Measurements from ENCODE around the gene GMDS. TPM values are rescaled to one million over a fixed set of nuclear protein-coding genes. Genes with fewer than 3 reads are reported as not detected.

GMDS gene
- total and polyA plus RNA-seq, 2 donors (not counting 3 experiments of a cell fraction or from before 2014, with no cell fraction given): 9.8 to 23.5 TPM

- Histone ChIP-seq H3K4me3 (replicated peaks in 1 of 3; ENCODE audit: insufficient read depth in 1 of 3, low read depth in 1 of 3, low read length in 3 of 3) (no peak overlapping the region), H4K20me1 (replicated peaks; ENCODE audit: control insufficient read depth, extremely low read depth, insufficient read depth, low read length) (no peaks in the 10 kb centered on the region), H2AFZ (ENCODE audit: low read depth, low read length) (no peak overlapping the region), H3K9ac (replicated peaks; ENCODE audit: extremely low read depth, insufficient read depth, low read length) (no peak overlapping the region), H3K9me1 (replicated peaks; ENCODE audit: control insufficient read depth, extremely low read depth, insufficient read depth, low read length) (no peaks in the 10 kb centered on the region), H3K79me2 (ENCODE audit: control insufficient read depth, insufficient read depth, low read length) (no peaks in the 10 kb centered on the region), H3K4me2 (ENCODE audit: insufficient read depth, low read length) (no peak overlapping the region), H3K4me1 (ENCODE audit: control insufficient read depth, extremely low read depth, insufficient read depth, low read length) (no peaks in the 10 kb centered on the region), H3K27ac (ENCODE audit: insufficient read depth, low read depth, low read length) (no peak overlapping the region), H3K27me3 (ENCODE audit: control insufficient read depth in 2 of 2, insufficient read depth in 2 of 2, low read length in 2 of 2) (no peaks in the 10 kb centered on the region), H3K36me3 (ENCODE audit: control insufficient read depth in 2 of 2, extremely low read depth in 1 of 2, insufficient read depth in 2 of 2, low read length in 2 of 2) (no peaks in the 10 kb centered on the region), H3K9me3 (replicated peaks; ENCODE audit: control insufficient read depth, insufficient read depth, low read length) (no peaks in the 10 kb centered on the region)
- dilution Hi-C loops (cut with MboI; ENCODE audit: extremely low pct_ligation_motif_present, low sequenced_read_pairs): no loop called here
- CTCF ChIA-PET: interaction anchor here (2.0 kb wide), 1 partner anchor 17 kb away, joined by 11 read pairs; no protein-coding TSS in a partner anchor
- DNase-seq (ENCODE audit: low read depth, low spot score) (no peak), FAIRE-seq (no peak)
- BruUV-seq (replicated peaks): no TSS peak
- TF ChIP-seq MYC (IDR thresholded peaks at IDR 0.05; ENCODE audit: low read depth, low read length) (no peak), MAX (IDR thresholded peaks at IDR 0.05; ENCODE audit: insufficient read depth, insufficient read length) (no peak), EZH2 (IDR thresholded peaks at IDR 0.05; ENCODE audit: borderline replicate concordance, low read depth, low read length, severe bottlenecking) (no peak), JUN (IDR thresholded peaks at IDR 0.05; ENCODE audit: borderline replicate concordance, insufficient read depth, insufficient read length, low read depth) (no peak), POLR2AphosphoS5 (IDR thresholded peaks at IDR 0.05; ENCODE audit: insufficient read depth, low read depth, low read length) (no peak), CTCF (IDR thresholded peaks at IDR 0.05; ENCODE audit: extremely low read depth in 1 of 2, insufficient read depth in 1 of 2, low read depth in 1 of 2, low read length in 2 of 2) (no peak), GATA2 (IDR thresholded peaks at IDR 0.05; ENCODE audit: insufficient read depth, insufficient read length, low read depth, low read length) (no peak), FOS (IDR thresholded peaks at IDR 0.05; ENCODE audit: borderline replicate concordance, insufficient read depth, low read length) (no peak), POLR2A (IDR thresholded peaks at IDR 0.05; ENCODE audit: low read depth, low read length) (no peak)
- POLR2A ChIA-PET: no interaction called here
- intact Hi-C loops (cut with micrococcal nuclease): no loop called here
These were observed 541.5 kb downstream of the GMDS start for GRCh38 chr6:1703923-1704322.

Data from endothelial cell of umbilical vein (primary cell).